NCI-H146 treated with DMSO at 0.1 percent for 48 hours (cell line): ENCODE data around the gene BTN1A1.

Source experiments
- DNase-seq: peaks from one replicate; lab custom pipeline; 2025; ENCODE audit not compliant: unreplicated experiment; lab: John Stamatoyannopoulos, UW

BTN1A1 gene

GRCh38 chr6:26475823-26476729 is 24.0 kb upstream of the BTN1A1 start:
- DNase-seq: no peak

- DNase-seq: no peak
Observed at GRCh38 chr6:26476896-26477295, 23.2 kb upstream of the BTN1A1 start.

- DNase-seq: no peak
Observed at GRCh38 chr6:26477426-26477825, 22.7 kb upstream of the BTN1A1 start.

- no peak for DNase-seq
Observed at GRCh38 chr6:26478100-26478984, 21.8 kb upstream of the BTN1A1 start.

- DNase-seq: no peak
Observed at GRCh38 chr6:26478985-26479278, 21.2 kb upstream of the BTN1A1 start.

- DNase-seq: no peak
Observed at GRCh38 chr6:26482338-26482737, 17.8 kb upstream of the BTN1A1 start.

GRCh38 chr6:26483727-26484126 is 16.4 kb upstream of the BTN1A1 start:
- DNase-seq: no peak

GRCh38 chr6:26484161-26484560 is 15.9 kb upstream of the BTN1A1 start:
- no peak for DNase-seq

GRCh38 chr6:26485112-26485780 is 14.9 kb upstream of the BTN1A1 start:
- DNase-seq: no peak

GRCh38 chr6:26486358-26486757 is 13.7 kb upstream of the BTN1A1 start:
- no peak for DNase-seq

GRCh38 chr6:26487466-26487865 is 12.6 kb upstream of the BTN1A1 start:
- DNase-seq: no peak

- DNase-seq: no peak
Observed at GRCh38 chr6:26489996-26490964, 9.8 kb upstream of the BTN1A1 start.

- DNase-seq: no peak
Observed at GRCh38 chr6:26491604-26492003, 8.5 kb upstream of the BTN1A1 start.

- no peak for DNase-seq
Observed at GRCh38 chr6:26493258-26493657, 6.8 kb upstream of the BTN1A1 start.

- DNase-seq: no peak
Observed at GRCh38 chr6:26494117-26494516, 6.0 kb upstream of the BTN1A1 start.

GRCh38 chr6:26495281-26495680 is 4.8 kb upstream of the BTN1A1 start:
- DNase-seq: no peak

GRCh38 chr6:26497610-26498009 is 2.5 kb upstream of the BTN1A1 start:
- DNase-seq: no peak

GRCh38 chr6:26501482-26501986 is 1.4 kb downstream of the BTN1A1 start:
- no peak for DNase-seq

GRCh38 chr6:26502165-26502564 is 2.1 kb downstream of the BTN1A1 start:
- peak; percentile 82 for DNase-seq

GRCh38 chr6:26502626-26503025 is 2.5 kb downstream of the BTN1A1 start:
- DNase-seq: no peak
